CD4-positive, alpha-beta T cell (primary cell): Measurements from ENCODE around the gene LAMA3. TPM values are rescaled to one million over a fixed set of nuclear protein-coding genes. Genes with fewer than 3 reads are reported as not detected.

ENCODE experiments used
- ATAC-seq: fragments of 200-7000 bp; cut with Tn5 transposase; one replicate; pipeline ENCODE4 v1.10.0; 2022; ENCODE audit warnings: mild to moderate bottlenecking; ENCODE audit not compliant: poor library complexity
- CTCF ChIA-PET: fragments of 350-600 bp; sonication (Branson Sonifier 250); formaldehyde crosslinking; loops from one replicate; lab custom pipeline; 2021; ENCODE audit warnings: antibody characterized with exemption, inconsistent platforms; lab: Charles Lee
- POLR2A ChIA-PET: fragments of 350-600 bp; sonication (Branson Sonifier 250); formaldehyde crosslinking; loops from one replicate; lab custom pipeline; 2021; ENCODE audit warnings: antibody characterized with exemption, inconsistent platforms; lab: Charles Lee
- DNase-seq, 14 experiments: peaks; one replicate each; pipeline ENCODE4 v3.0.0-alpha.2; 2013 to 2020; ENCODE audit warnings: mixed read lengths in 2 of 14
- H3K27ac ChIP-seq, 2 donors: one replicate each; pipeline versions ENCODE4 v1.5.1 to v1.7.0; 2013; ENCODE audit warnings: low read length in 2 of 2, low read depth in 1 of 2, mild to moderate bottlenecking in 1 of 2
- H3K27me3 ChIP-seq, 2 experiments: 1 replicate in 1 of 2; 2 replicates in 1 of 2; pipeline versions ENCODE4 v1.6.1 to v1.7.0; 2013; ENCODE audit warnings: low read length in 2 of 2, control low read depth in 1 of 2, mild to moderate bottlenecking in 1 of 2, moderate library complexity in 1 of 2; ENCODE audit not compliant: insufficient read depth in 2 of 2, control insufficient read depth in 1 of 2
- H3K36me3 ChIP-seq: one replicate; pipeline ENCODE4 v1.6.1; 2013; ENCODE audit warnings: low read length, control low read depth; ENCODE audit not compliant: insufficient read depth
- H3K4me1 ChIP-seq: one replicate; pipeline ENCODE4 v1.6.1; 2013; ENCODE audit warnings: low read length, control low read depth; ENCODE audit not compliant: insufficient read depth
- H3K4me3 ChIP-seq: one replicate; pipeline ENCODE4 v1.5.1; 2013; ENCODE audit warnings: mild to moderate bottlenecking, low read length, moderate library complexity
- H3K9me3 ChIP-seq, 2 experiments: 1 replicate in 1 of 2; 2 replicates in 1 of 2; pipeline versions ENCODE4 v1.6.1 to v1.7.0; 2013; ENCODE audit warnings: low read length in 2 of 2, mild to moderate bottlenecking in 2 of 2, control low read depth in 1 of 2, moderate library complexity in 1 of 2; ENCODE audit not compliant: control insufficient read depth in 1 of 2, insufficient read depth in 1 of 2
- H3K27ac Mint-ChIP-seq: one replicate; pipeline ENCODE4 v1.8.0; 2020; ENCODE audit warnings: mixed read lengths
- H3K27me3 Mint-ChIP-seq: one replicate; pipeline ENCODE4 v1.8.0; 2021; ENCODE audit warnings: mixed read lengths
- H3K36me3 Mint-ChIP-seq: one replicate; pipeline ENCODE4 v1.8.0; 2021; ENCODE audit warnings: low read depth, mixed read lengths
- H3K4me1 Mint-ChIP-seq: one replicate; pipeline ENCODE4 v1.8.0; 2021; ENCODE audit warnings: low read depth, mixed read lengths
- H3K4me3 Mint-ChIP-seq: one replicate; pipeline ENCODE4 v1.8.0; 2020; ENCODE audit warnings: mild to moderate bottlenecking, mixed read lengths
- H3K9me3 Mint-ChIP-seq: one replicate; pipeline ENCODE4 v1.8.0; 2020; ENCODE audit warnings: mixed read lengths
- intact Hi-C, 2 experiments: fragments of 100-400 bp; cut with DNase I in 1 of 2; cut with micrococcal nuclease in 1 of 2; formaldehyde crosslinking; loops; one replicate each; pipeline versions ENCODE4 v1.15.1 to v1.9.0; 2023 to 2025; cut with DNase I, micrococcal nuclease
- total RNA-seq, 174 experiments: library from RNA in 2 of 174; stranded (reverse) in 2 of 174; gene quantifications; one replicate each; pipeline ENCODE4 v1.2.3 and lab custom pipeline; 2021 to 2026
- TF ChIP-seq, protein P1 (sequence below): fragments of 200-600 bp; IDR thresholded peaks from one replicate; pipeline ENCODE4 v1.8.0; 2022; ENCODE audit warnings: antibody characterized with exemption, mild to moderate bottlenecking

LAMA3 gene
- total RNA-seq, 2 experiments from 2014 or later = 0.19 TPM; not detected in 1

DNA sequence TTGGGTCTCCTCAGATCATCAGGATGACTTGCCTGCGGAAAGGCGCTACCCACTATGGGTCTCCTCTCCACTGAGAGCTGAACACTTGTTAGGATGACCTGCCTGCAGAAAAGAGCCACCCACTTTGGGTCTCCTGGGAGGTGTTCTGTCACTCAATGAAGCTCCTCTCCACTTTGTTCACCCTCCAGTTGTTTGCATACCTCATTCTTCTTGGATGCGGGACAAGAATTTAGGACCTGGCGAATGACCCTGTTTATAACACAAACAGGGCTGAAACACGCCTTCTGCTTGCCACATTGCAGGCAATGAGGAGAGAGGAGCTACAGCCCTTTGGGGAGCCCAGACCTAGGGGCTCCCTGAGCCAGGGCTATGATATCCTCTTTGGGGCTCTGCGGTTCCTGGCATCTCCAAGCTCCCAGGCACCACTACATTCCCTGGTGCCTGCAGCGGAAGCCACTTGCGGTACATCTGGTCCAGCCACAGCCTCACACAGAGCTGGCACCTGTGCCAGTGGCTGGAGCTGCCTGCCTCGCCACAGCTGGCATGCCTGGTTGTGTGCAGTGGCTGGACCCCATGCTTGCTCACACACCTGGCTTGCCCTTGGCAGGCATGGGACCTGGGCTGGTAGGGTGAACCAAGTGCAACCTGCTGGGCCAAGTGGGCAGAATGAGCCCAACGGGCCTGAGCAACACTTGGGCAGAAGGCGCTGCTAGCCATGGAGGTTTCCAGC, 47.2 kb upstream of the LAMA3 start:
- H3K27me3 Mint-ChIP-seq = no peaks in the 10 kb centered on the region
- Histone ChIP-seq H3K36me3 (no peaks in the 10 kb centered on the region), H3K27me3 (no peaks in the 10 kb centered on the region), H3K9me3 (peaks cover 0 to 17% of the 10 kb centered on the region in 2 experiments), H3K27ac (no peak overlapping the region), H3K4me1 (no peaks in the 10 kb centered on the region), H3K4me3 (no peak overlapping the region)
- intact Hi-C loops = no loop called here
- TF ChIP-seq, protein P1, sequence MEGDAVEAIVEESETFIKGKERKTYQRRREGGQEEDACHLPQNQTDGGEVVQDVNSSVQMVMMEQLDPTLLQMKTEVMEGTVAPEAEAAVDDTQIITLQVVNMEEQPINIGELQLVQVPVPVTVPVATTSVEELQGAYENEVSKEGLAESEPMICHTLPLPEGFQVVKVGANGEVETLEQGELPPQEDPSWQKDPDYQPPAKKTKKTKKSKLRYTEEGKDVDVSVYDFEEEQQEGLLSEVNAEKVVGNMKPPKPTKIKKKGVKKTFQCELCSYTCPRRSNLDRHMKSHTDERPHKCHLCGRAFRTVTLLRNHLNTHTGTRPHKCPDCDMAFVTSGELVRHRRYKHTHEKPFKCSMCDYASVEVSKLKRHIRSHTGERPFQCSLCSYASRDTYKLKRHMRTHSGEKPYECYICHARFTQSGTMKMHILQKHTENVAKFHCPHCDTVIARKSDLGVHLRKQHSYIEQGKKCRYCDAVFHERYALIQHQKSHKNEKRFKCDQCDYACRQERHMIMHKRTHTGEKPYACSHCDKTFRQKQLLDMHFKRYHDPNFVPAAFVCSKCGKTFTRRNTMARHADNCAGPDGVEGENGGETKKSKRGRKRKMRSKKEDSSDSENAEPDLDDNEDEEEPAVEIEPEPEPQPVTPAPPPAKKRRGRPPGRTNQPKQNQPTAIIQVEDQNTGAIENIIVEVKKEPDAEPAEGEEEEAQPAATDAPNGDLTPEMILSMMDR = no peak
- H3K4me1 Mint-ChIP-seq = no peaks in the 10 kb centered on the region
- CTCF ChIA-PET = interaction anchor here (0.6 kb wide), 1 partner anchor 467 kb away, joined by 5 read pairs; no protein-coding TSS in a partner anchor
- DNase-seq (no peak), ATAC-seq (no peak)
- no peaks in the 10 kb centered on the region for H3K36me3 Mint-ChIP-seq
- H3K27ac Mint-ChIP-seq = no peak overlapping the region
- no peaks in the 10 kb centered on the region for H3K9me3 Mint-ChIP-seq
- no peak overlapping the region for H3K4me3 Mint-ChIP-seq
- POLR2A ChIA-PET = no interaction called here

GRCh38 chr18:23643815-23644490, 45.3 kb upstream of the LAMA3 start:
- Mint-ChIP-seq H3K4me3 (no peak overlapping the region), H3K36me3 (no peaks in the 10 kb centered on the region), H3K4me1 (no peaks in the 10 kb centered on the region), H3K27ac (no peak overlapping the region), H3K27me3 (no peaks in the 10 kb centered on the region), H3K9me3 (no peaks in the 10 kb centered on the region)
- Histone ChIP-seq H3K9me3 (peaks cover 0 to 17% of the 10 kb centered on the region in 2 experiments), H3K4me1 (no peaks in the 10 kb centered on the region), H3K27me3 (no peaks in the 10 kb centered on the region), H3K36me3 (no peaks in the 10 kb centered on the region), H3K4me3 (no peak overlapping the region), H3K27ac (no peak overlapping the region)
- intact Hi-C loops = no loop called here
- TF ChIP-seq, protein P1 = no peak
- ChIA-PET CTCF (interaction anchor here (1.1 kb wide), 1 partner anchor 22 kb away, joined by 3 read pairs; no protein-coding TSS in a partner anchor), POLR2A (no interaction called here)
- DNase-seq (no peak), ATAC-seq (no peak)

GRCh38 chr18:23645568-23646175, 43.6 kb upstream of the LAMA3 start:
- TF ChIP-seq, protein P1 = no peak
- no peaks in the 10 kb centered on the region for H3K9me3 Mint-ChIP-seq
- no peak overlapping the region for H3K27ac Mint-ChIP-seq
- ATAC-seq (no peak), DNase-seq (no peak)
- H3K4me1 Mint-ChIP-seq = no peaks in the 10 kb centered on the region
- Histone ChIP-seq H3K36me3 (no peaks in the 10 kb centered on the region), H3K4me3 (no peak overlapping the region), H3K4me1 (no peaks in the 10 kb centered on the region), H3K9me3 (peaks cover 0 to 17% of the 10 kb centered on the region in 2 experiments), H3K27me3 (no peaks in the 10 kb centered on the region), H3K27ac (no peak overlapping the region)
- no peaks in the 10 kb centered on the region for H3K36me3 Mint-ChIP-seq
- peaks cover 4% of the 10 kb centered on the region for H3K27me3 Mint-ChIP-seq
- CTCF ChIA-PET = no interaction called here
- POLR2A ChIA-PET = no interaction called here
- no peak overlapping the region for H3K4me3 Mint-ChIP-seq
- intact Hi-C loops = no loop called here
